ENCODE results near the gene IRF2BPL.

IRF2BPL gene

DNA sequence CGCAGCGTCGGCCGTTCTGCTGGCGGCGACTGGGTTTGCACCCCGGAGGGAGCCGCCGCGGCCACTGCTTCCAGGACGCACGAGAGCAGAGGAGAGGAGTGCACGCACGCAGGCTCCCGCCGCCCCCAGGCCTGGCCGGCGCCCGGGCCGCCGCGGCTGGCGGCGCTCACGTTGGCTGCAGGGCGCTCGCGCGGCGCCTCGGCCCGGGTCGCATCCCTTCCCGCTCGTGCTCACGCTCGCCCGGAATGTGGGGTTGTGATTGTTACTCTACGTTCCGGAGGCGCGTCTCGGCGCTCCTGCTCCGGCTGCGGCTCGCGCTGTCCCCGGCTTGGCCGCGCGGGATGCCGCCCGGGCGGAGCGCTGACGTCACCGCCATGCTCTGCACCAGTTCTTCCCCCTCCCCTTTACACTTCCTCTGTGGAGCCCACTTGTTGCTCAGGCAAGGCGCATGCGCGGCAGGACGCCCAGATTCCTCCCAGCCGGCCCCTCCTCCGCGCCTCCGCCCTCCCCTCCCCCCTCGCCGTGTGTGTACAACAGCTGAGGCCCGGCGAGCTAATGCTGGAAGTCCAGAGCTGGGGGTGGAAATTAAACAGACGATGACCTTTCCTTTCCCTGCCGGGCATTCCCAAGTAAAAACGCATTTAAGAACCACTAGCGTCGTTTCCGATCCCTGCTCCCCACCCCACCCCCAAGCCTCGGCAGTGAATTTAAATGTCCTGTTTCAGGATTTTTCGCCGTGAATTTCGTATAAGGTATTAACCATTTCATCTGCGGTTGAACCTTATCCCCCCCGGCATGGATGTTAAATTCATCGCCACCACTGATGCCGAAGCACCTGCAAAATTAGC lies at the start of gene IRF2BPL:
Gene IRF2BPL (minus strand): TSS at position 325 of the 848 bp plus-strand sequence. CDS start 916 bp downstream, outside the sequence.
- H3K4me3 ChIP-seq (ENCODE audit: low read depth, low read length), result peak within 1 kb of the TSS; percentile 97
- TF ChIP-seq, protein P1, sequence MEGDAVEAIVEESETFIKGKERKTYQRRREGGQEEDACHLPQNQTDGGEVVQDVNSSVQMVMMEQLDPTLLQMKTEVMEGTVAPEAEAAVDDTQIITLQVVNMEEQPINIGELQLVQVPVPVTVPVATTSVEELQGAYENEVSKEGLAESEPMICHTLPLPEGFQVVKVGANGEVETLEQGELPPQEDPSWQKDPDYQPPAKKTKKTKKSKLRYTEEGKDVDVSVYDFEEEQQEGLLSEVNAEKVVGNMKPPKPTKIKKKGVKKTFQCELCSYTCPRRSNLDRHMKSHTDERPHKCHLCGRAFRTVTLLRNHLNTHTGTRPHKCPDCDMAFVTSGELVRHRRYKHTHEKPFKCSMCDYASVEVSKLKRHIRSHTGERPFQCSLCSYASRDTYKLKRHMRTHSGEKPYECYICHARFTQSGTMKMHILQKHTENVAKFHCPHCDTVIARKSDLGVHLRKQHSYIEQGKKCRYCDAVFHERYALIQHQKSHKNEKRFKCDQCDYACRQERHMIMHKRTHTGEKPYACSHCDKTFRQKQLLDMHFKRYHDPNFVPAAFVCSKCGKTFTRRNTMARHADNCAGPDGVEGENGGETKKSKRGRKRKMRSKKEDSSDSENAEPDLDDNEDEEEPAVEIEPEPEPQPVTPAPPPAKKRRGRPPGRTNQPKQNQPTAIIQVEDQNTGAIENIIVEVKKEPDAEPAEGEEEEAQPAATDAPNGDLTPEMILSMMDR (IDR thresholded peaks at IDR 0.05; ENCODE audit: low read depth, low read length), result no peak

DNA sequence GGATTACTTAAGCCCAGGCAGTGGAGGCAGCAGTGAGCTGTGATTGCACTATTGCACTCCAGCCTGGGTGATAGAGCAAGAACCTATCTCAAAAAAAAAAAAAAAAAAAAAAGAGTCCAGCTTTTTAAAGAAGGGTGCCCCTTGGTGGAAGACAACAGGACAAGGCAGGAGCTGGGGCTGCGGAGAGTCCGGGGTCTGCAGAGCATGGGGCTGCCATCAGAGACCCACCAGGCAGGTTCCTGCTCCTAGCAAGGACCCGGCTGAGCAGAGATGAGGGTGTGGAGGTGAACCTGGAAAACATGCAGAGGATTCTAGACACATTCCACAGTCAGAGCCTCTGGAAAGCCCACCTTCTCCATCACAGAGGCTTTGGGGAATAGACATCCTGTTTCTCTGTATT lies 48.5 kb upstream of the IRF2BPL start:
- no peak overlapping the region for H3K4me3 ChIP-seq (ENCODE audit: low read depth, low read length)
- TF ChIP-seq, protein P1 (IDR thresholded peaks at IDR 0.05; ENCODE audit: low read depth, low read length), result no peak

DNA sequence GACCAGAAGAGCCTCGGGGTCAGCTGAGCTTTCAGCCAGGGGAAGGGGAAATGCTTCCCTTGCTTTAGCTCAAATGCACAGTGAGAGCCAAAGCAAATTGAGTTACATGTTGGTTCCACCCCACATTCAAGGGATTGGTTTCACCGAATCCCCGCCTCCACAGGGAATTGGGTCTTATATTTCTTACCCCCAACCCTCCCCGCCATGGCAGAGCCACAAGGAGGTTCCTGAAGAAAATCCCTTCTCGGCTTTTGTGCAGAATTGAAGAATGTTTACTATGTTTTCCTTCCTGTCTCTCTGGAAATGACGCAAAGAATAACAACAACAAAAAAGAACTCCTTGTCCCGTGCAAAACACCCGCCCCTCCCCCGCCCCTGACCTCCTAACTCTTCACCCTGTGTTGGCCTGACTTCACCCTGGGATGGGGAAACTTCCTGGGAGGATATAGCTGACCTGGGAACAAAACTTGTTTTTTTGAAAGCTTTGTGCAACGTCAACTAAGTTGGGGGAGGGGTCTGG lies 47.7 kb upstream of the IRF2BPL start:
- TF ChIP-seq, protein P1 (IDR thresholded peaks at IDR 0.05; ENCODE audit: low read depth, low read length), result no peak
- 0 out of 2 replicates have a peak overlapping the region, but pooled peaks have one; percentile 2 for H3K4me3 ChIP-seq (ENCODE audit: low read depth, low read length)

DNA sequence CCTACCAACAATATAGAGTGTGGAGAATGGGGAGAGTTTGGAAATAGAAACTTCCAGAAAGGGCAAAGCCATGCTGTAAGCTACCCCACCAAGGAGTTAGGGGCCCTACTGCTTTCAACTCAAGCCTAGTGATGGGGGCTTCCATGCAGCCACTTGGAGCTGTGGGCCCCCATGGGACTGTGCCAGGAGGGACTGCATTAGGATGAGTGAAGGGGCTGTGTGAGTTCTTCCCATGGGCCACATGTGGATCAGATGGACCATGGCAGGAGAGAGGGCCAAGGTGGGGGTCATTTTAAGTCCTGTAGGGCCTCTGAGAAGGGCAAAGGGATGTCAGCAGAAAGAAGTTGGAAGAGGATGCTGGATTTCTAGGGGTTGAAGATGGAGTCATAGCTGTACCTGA lies 46.5 kb upstream of the IRF2BPL start:
- TF ChIP-seq, protein P1 (IDR thresholded peaks at IDR 0.05; ENCODE audit: low read depth, low read length), result no peak

DNA sequence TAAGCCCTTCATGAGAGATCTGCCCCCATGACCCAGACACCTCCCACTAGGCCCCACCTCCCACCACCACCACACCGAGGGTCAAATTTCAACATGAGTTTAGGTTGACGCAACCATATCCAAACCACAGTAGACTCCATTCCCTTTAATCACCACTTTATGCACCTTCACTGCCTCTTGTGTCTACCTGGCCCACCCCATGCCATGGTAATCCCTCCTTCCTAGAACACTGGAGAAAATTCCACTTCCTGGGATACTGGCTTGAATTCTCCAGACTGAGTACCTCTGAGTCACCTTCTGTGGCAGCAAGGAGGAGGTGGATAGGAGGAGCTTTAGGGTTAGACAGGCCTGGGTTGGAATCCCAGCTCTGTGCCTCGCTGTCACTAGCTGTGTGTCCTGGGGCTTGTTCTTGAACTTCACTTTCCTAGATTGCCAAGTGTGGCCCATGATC lies 43.5 kb upstream of the IRF2BPL start:
- TF ChIP-seq, protein P1 (IDR thresholded peaks at IDR 0.05; ENCODE audit: low read depth, low read length), result no peak
- no peak overlapping the region for H3K4me3 ChIP-seq (ENCODE audit: low read depth, low read length)

More for the DNA sequence above, 46.5 kb upstream of the IRF2BPL start:
- H3K4me3 ChIP-seq (ENCODE audit: low read depth, low read length), result no peak overlapping the region

DNA sequence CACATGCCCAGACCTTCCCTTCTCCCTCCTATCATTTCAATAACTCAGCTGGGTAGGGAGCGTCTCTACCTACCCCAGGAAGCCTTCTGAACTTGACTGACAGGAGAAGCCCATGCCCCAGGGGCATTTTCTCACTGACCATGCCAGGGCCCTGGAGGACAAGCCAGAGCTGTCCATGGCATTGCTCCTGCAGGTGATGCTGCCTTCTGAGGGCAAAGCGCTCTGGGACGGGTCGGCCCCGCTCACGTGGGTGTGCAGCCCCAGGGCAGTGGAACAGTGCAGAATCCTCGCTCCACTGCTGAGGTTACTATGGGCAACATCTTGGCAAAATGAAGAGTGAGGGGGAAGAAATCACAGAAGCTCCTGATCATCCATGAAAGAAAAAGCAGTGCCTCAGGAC lies 41.0 kb upstream of the IRF2BPL start:
- TF ChIP-seq, protein P1 (IDR thresholded peaks at IDR 0.05; ENCODE audit: low read depth, low read length), result no peak
- H3K4me3 ChIP-seq (ENCODE audit: low read depth, low read length), result no peak overlapping the region

Data from WI38 (cell line).